Measurements from ENCODE around the gene ZEB1.

- TF ChIP-seq CTCF (conservative IDR thresholded peaks at IDR 0.05 in 1 of 2, IDR thresholded peaks at IDR 0.05 in 1 of 2; ENCODE audit: low read depth in 1 of 2, low read length in 2 of 2) (no peak), EZH2 (IDR thresholded peaks at IDR 0.05; ENCODE audit: low read length, missing control alignments) (no peak)
Measured at GRCh38 chr10:31457858-31458257, 138.8 kb downstream of the ZEB1 start.

All from fibroblast of lung (primary cell).